ENCODE measurements around the gene CDCP1.

CDCP1 gene

GRCh38 chr3:45075821-45076625 is 70.2 kb downstream of the CDCP1 start:
- H3K4me1 ChIP-seq (ENCODE audit: control insufficient read depth in 1 of 2, insufficient read depth in 2 of 2, low read length in 2 of 2): no peaks in the 10 kb centered on the region
- no peaks in the 10 kb centered on the region for H3K9me3 ChIP-seq (ENCODE audit: control insufficient read depth in 1 of 2, low read length in 2 of 2)
- no peaks in the 10 kb centered on the region for H3K27me3 ChIP-seq (ENCODE audit: low read depth, low read length)
- H3K4me3 ChIP-seq (ENCODE audit: low read depth in 1 of 2, low read length in 2 of 2): no peak overlapping the region
- H3K36me3 ChIP-seq (ENCODE audit: control insufficient read depth in 1 of 2, insufficient read depth in 2 of 2, low read length in 2 of 2): no peaks in the 10 kb centered on the region
- H3K27ac ChIP-seq (ENCODE audit: low read length): no peak overlapping the region

GRCh38 chr3:45071075-45071474 is 75.1 kb downstream of the CDCP1 start:
- Histone ChIP-seq H3K36me3 (ENCODE audit: control insufficient read depth in 1 of 2, insufficient read depth in 2 of 2, low read length in 2 of 2) (no peaks in the 10 kb centered on the region), H3K27me3 (ENCODE audit: low read depth, low read length) (no peaks in the 10 kb centered on the region), H3K27ac (ENCODE audit: low read length) (no peak overlapping the region), H3K4me3 (ENCODE audit: low read depth in 1 of 2, low read length in 2 of 2) (no peak overlapping the region), H3K4me1 (ENCODE audit: control insufficient read depth in 1 of 2, insufficient read depth in 2 of 2, low read length in 2 of 2) (no peaks in the 10 kb centered on the region), H3K9me3 (ENCODE audit: control insufficient read depth in 1 of 2, low read length in 2 of 2) (no peaks in the 10 kb centered on the region)

DNA sequence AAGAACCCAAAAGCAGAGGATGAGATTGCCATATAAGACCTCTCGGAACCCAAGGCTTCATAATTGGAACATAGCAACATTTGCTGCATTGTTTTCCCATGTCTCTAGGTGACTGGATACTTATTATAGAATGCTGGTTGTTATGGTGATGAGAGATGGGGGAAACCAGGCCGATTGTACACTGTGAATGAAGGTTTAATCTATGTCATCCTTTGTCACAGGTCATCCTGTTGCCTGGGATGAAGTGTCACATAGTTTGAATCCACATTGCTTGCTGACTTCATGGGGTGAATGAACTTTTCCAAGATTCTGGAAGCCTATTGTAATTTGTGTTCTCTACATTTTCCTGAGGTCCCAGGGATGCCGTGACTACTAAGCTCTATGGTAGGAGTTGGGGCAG is 78.2 kb downstream of the CDCP1 start:
- Histone ChIP-seq H3K36me3 (ENCODE audit: control insufficient read depth in 1 of 2, insufficient read depth in 2 of 2, low read length in 2 of 2) (no peaks in the 10 kb centered on the region), H3K27ac (ENCODE audit: low read length) (no peak overlapping the region), H3K4me3 (ENCODE audit: low read depth in 1 of 2, low read length in 2 of 2) (no peak overlapping the region), H3K4me1 (ENCODE audit: control insufficient read depth in 1 of 2, insufficient read depth in 2 of 2, low read length in 2 of 2) (no peaks in the 10 kb centered on the region), H3K9me3 (ENCODE audit: control insufficient read depth in 1 of 2, low read length in 2 of 2) (no peaks in the 10 kb centered on the region), H3K27me3 (ENCODE audit: low read depth, low read length) (no peaks in the 10 kb centered on the region)

DNA sequence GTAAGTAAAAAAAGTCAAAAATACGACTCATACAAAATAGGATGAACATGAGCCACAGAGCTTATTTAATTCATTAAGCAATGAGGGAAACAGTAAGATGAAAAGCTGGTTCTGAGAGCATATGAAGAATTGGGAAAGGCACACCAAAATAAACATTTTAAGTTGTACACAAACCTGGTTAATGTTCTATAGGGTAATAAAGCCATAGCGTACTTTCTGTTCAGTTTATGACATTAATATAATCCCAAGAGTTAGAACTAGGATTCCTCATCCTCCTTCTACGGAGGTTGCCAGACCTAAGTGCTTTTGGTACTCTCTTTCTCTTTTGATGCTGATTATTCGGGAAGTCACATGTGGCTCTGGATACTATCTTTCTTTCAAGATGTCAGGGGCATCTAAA is 78.7 kb downstream of the CDCP1 start:
- H3K4me1 ChIP-seq (ENCODE audit: control insufficient read depth in 1 of 2, insufficient read depth in 2 of 2, low read length in 2 of 2): no peaks in the 10 kb centered on the region
- no peak overlapping the region for H3K4me3 ChIP-seq (ENCODE audit: low read depth in 1 of 2, low read length in 2 of 2)
- H3K27me3 ChIP-seq (ENCODE audit: low read depth, low read length): no peaks in the 10 kb centered on the region
- no peak overlapping the region for H3K27ac ChIP-seq (ENCODE audit: low read length)
- H3K36me3 ChIP-seq (ENCODE audit: control insufficient read depth in 1 of 2, insufficient read depth in 2 of 2, low read length in 2 of 2): no peaks in the 10 kb centered on the region
- no peaks in the 10 kb centered on the region for H3K9me3 ChIP-seq (ENCODE audit: control insufficient read depth in 1 of 2, low read length in 2 of 2)

DNA sequence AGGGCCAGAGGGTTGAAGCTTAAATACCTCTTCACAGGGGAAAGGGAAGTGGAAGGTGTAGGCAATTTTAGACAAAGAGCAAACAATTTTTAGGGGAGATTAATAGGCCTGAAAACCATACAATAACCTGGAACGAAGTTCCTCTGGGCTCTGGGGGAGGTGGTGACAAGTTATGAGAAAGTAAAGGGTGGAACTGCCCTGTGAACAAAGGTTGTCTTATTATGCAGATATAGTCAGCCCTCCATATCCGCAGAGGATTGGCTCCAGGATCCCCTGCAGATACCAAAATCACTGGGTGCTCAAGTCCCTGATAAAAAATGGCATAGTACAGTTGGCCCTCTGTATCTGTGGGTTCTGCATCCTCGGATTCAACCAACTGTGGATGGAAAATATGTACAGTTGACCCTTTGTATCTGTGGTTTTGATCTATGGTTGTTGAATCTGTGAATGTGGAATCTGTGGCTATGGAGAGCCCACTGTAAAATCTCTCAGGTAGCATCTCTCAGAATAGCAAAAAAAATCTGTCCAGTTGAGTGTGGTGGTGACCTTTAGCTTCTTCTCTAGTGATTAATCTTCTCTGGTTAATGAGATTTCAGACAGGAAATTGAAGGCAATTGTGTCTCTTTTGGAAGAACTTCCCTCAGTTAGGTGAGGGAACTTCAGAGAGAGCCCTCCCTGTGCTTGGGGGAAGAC is 79.9 kb downstream of the CDCP1 start:
- Histone ChIP-seq H3K27ac (ENCODE audit: low read length) (no peak overlapping the region), H3K4me3 (ENCODE audit: low read depth in 1 of 2, low read length in 2 of 2) (no peak overlapping the region), H3K27me3 (ENCODE audit: low read depth, low read length) (no peaks in the 10 kb centered on the region), H3K36me3 (ENCODE audit: control insufficient read depth in 1 of 2, insufficient read depth in 2 of 2, low read length in 2 of 2) (no peaks in the 10 kb centered on the region), H3K9me3 (ENCODE audit: control insufficient read depth in 1 of 2, low read length in 2 of 2) (no peaks in the 10 kb centered on the region), H3K4me1 (ENCODE audit: control insufficient read depth in 1 of 2, insufficient read depth in 2 of 2, low read length in 2 of 2) (no peaks in the 10 kb centered on the region)

- H3K4me1 ChIP-seq (ENCODE audit: control insufficient read depth in 1 of 2, insufficient read depth in 2 of 2, low read length in 2 of 2): no peaks in the 10 kb centered on the region
- no peaks in the 10 kb centered on the region for H3K9me3 ChIP-seq (ENCODE audit: control insufficient read depth in 1 of 2, low read length in 2 of 2)
- H3K36me3 ChIP-seq (ENCODE audit: control insufficient read depth in 1 of 2, insufficient read depth in 2 of 2, low read length in 2 of 2): no peaks in the 10 kb centered on the region
- peak overlapping the region; percentile 67 for H3K27ac ChIP-seq (ENCODE audit: low read length)
- H3K27me3 ChIP-seq (ENCODE audit: low read depth, low read length): no peaks in the 10 kb centered on the region
- H3K4me3 ChIP-seq (ENCODE audit: low read depth in 1 of 2, low read length in 2 of 2): no peak overlapping the region
Observed at GRCh38 chr3:45065373-45065720, 80.8 kb downstream of the CDCP1 start.

- no peak overlapping the region for H3K4me3 ChIP-seq (ENCODE audit: low read depth in 1 of 2, low read length in 2 of 2)
- H3K9me3 ChIP-seq (ENCODE audit: control insufficient read depth in 1 of 2, low read length in 2 of 2): no peaks in the 10 kb centered on the region
- H3K27ac ChIP-seq (ENCODE audit: low read length): peak overlapping the region; percentile 67
- H3K4me1 ChIP-seq (ENCODE audit: control insufficient read depth in 1 of 2, insufficient read depth in 2 of 2, low read length in 2 of 2): no peaks in the 10 kb centered on the region
- no peaks in the 10 kb centered on the region for H3K27me3 ChIP-seq (ENCODE audit: low read depth, low read length)
- H3K36me3 ChIP-seq (ENCODE audit: control insufficient read depth in 1 of 2, insufficient read depth in 2 of 2, low read length in 2 of 2): no peaks in the 10 kb centered on the region
Observed at GRCh38 chr3:45064512-45065372, 81.4 kb downstream of the CDCP1 start.

DNA sequence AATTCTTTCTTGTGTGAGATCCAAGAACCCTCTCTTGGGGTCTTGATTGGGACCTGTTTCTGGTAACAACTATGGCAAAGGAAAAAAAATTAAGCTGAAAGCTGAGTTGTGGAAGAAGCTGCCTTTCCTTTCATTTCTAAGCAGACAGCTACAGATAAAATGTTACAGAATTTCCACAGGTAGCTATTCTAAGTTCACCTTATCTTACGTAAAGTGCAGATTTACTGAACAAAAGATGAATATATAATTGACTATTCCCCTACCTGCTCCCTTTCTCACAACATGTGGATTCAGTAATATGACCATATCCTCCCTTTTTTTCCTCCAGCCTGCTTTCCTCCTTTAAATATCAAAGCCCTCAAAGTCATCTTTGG is 83.5 kb downstream of the CDCP1 start:
- no peaks in the 10 kb centered on the region for H3K27me3 ChIP-seq (ENCODE audit: low read depth, low read length)
- no peak overlapping the region for H3K4me3 ChIP-seq (ENCODE audit: low read depth in 1 of 2, low read length in 2 of 2)
- H3K9me3 ChIP-seq (ENCODE audit: control insufficient read depth in 1 of 2, low read length in 2 of 2): no peaks in the 10 kb centered on the region
- no peaks in the 10 kb centered on the region for H3K36me3 ChIP-seq (ENCODE audit: control insufficient read depth in 1 of 2, insufficient read depth in 2 of 2, low read length in 2 of 2)
- no peak overlapping the region for H3K27ac ChIP-seq (ENCODE audit: low read length)
- H3K4me1 ChIP-seq (ENCODE audit: control insufficient read depth in 1 of 2, insufficient read depth in 2 of 2, low read length in 2 of 2): no peaks in the 10 kb centered on the region

GRCh38 chr3:45060165-45060892 is 85.8 kb downstream of the CDCP1 start:
- no peak overlapping the region for H3K4me3 ChIP-seq (ENCODE audit: low read depth in 1 of 2, low read length in 2 of 2)
- H3K27ac ChIP-seq (ENCODE audit: low read length): no peak overlapping the region
- peaks cover 0 to 5% of the 10 kb centered on the region in 2 donors for H3K4me1 ChIP-seq (ENCODE audit: control insufficient read depth in 1 of 2, insufficient read depth in 2 of 2, low read length in 2 of 2)
- H3K27me3 ChIP-seq (ENCODE audit: low read depth, low read length): no peaks in the 10 kb centered on the region
- no peaks in the 10 kb centered on the region for H3K9me3 ChIP-seq (ENCODE audit: control insufficient read depth in 1 of 2, low read length in 2 of 2)
- H3K36me3 ChIP-seq (ENCODE audit: control insufficient read depth in 1 of 2, insufficient read depth in 2 of 2, low read length in 2 of 2): no peaks in the 10 kb centered on the region

GRCh38 chr3:45059132-45059531 is 87.0 kb downstream of the CDCP1 start:
- Histone ChIP-seq H3K9me3 (ENCODE audit: control insufficient read depth in 1 of 2, low read length in 2 of 2) (no peaks in the 10 kb centered on the region), H3K27me3 (ENCODE audit: low read depth, low read length) (no peaks in the 10 kb centered on the region), H3K4me1 (ENCODE audit: control insufficient read depth in 1 of 2, insufficient read depth in 2 of 2, low read length in 2 of 2) (peaks cover 0 to 5% of the 10 kb centered on the region in 2 donors), H3K4me3 (ENCODE audit: low read depth in 1 of 2, low read length in 2 of 2) (no peak overlapping the region), H3K36me3 (ENCODE audit: control insufficient read depth in 1 of 2, insufficient read depth in 2 of 2, low read length in 2 of 2) (no peaks in the 10 kb centered on the region), H3K27ac (ENCODE audit: low read length) (no peak overlapping the region)

DNA sequence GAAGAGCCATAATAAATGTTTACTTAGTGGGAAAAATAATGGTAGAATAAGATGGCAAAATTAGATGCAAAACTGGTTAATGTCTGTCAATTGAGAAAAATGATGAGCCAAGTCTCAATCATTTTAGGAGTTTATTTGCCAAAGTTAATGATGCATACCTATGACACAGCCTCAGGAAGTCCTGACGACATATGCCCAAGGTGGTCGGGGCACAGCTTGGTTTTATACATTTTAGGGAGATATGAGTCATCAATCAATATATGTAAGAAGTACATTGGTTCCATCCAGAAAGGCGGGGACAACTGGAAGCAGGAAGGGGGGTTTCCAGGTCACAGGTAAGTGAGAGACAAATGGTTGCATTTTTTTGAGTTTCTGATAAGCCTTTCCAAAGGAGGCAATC is 88.6 kb downstream of the CDCP1 start:
- H3K27ac ChIP-seq (ENCODE audit: low read length): no peak overlapping the region
- H3K9me3 ChIP-seq (ENCODE audit: control insufficient read depth in 1 of 2, low read length in 2 of 2): no peaks in the 10 kb centered on the region

More for the DNA sequence above, 88.6 kb downstream of the CDCP1 start:
- Histone ChIP-seq H3K4me1 (ENCODE audit: control insufficient read depth in 1 of 2, insufficient read depth in 2 of 2, low read length in 2 of 2) (peaks cover 0 to 5% of the 10 kb centered on the region in 2 donors), H3K36me3 (ENCODE audit: control insufficient read depth in 1 of 2, insufficient read depth in 2 of 2, low read length in 2 of 2) (no peaks in the 10 kb centered on the region), H3K27me3 (ENCODE audit: low read depth, low read length) (no peaks in the 10 kb centered on the region), H3K4me3 (ENCODE audit: low read depth in 1 of 2, low read length in 2 of 2) (no peak overlapping the region)

Data from muscle layer of duodenum (tissue), 2 donors.